Right renal cortex interstitium (tissue), 3 donors: ENCODE data around the gene CFH. TPM values are rescaled to one million over a fixed set of nuclear protein-coding genes. Genes with fewer than 3 reads are reported as not detected.
"Not testable (repeated sequence)": the region's sequence is repeated elsewhere in the genome, so short reads cannot be mapped to it uniquely, and the experiment has no call there.

Source experiments
- DNase-seq, 3 donors: peaks; one replicate each; pipeline ENCODE4 v3.0.0-alpha.2; 2013; ENCODE audit warnings: low read depth in 3 of 3, low spot score in 2 of 3
- polyA plus RNA-seq, 3 donors: library from polyadenylated mRNA; unstranded; fragments of 120-200 nt; gene quantifications; one replicate each; pipeline ENCODE4 v1.2.1, GENCODE V29; 2013; ENCODE audit not compliant: insufficient read length in 3 of 3

The CFH gene
- polyA plus RNA-seq, 3 donors, result 26.2 to 43.7 (median 32.9) TPM

DNA sequence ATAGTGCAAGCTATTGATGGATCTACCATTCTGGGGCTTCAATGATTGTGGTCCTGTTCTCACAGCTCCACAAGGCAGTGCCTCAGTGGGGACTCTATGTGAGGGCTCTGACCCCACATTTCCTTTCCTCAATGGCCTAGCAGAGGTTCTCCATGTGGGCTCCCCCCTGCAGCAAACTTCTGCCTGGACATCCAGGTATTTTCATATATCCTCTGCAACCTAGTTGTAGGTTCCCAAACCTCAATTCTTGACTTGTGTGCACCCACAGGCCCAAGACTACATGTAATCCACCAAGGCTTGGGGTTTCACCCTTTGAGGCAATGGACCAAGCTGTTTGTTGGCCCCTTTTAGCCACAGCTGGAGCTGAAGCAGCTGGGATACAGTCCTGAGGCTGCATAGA lies 86.9 kb downstream of the CFH start:
- DNase-seq, result no peak

DNA sequence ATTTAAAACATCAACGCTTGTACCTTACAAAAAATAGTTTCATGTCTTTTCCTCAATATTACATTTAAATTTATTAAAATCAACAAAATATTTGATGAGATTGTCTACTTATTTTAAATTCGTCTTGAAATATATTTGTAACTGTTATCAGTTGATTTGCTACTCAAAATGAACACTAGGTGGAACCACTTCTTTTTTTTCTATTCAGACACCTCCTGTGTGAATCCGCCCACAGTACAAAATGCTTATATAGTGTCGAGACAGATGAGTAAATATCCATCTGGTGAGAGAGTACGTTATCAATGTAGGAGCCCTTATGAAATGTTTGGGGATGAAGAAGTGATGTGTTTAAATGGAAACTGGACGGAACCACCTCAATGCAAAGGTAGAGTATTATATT lies 91.4 kb downstream of the CFH start:
- DNase-seq, result not testable (repeated sequence)

DNA sequence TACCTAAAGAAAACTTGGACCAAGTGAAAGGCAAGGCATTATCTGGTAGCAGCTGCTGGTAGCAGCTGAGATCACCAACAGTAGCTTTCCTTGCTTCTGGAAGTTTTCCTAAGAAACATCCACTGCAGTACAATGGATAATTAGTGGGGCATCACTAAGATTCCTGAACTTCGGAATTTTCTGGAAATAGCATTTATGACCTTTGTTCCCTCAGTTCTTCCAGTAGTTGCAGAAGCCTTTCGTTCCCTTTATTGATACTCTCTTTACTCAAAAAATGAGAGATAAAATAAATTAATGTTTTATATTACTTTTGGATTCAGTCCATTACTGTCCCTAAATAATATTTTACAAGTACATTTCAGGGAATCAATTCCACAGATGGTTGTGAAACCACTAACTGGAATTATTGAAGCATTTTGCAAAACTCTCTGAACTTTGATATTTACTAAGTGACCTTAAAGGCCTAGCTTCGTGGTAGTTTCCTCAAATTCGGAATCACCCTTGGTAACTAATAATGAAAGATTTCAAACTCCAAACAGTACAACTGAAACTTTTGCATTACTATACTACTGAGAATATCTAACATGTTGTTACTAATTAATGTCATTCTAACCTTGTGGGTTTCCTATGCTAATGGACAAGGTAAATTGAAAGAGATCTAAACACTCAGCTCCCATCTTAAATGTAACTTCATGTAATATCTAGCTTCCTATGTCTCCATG lies 113.3 kb downstream of the CFH start:
- not testable (repeated sequence) for DNase-seq

DNA sequence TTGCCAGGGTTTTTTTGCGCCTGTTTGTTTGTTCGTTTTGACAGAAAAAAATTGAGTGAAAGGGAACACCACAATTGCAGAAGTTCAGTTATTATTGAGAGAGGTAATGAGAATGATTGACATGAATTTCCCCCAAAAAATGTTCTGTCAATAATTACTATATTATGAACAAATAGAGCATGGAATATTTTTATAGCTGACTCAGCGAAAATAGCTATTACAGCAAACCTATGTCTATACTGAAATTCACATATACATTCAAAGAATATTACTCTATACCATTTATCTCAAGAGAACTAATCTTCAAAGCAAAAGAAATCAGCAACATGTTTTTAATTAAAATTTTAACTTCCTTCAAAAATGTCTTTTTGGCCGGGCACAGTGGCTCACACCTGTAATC lies 118.0 kb downstream of the CFH start:
- not testable (repeated sequence) for DNase-seq

DNA sequence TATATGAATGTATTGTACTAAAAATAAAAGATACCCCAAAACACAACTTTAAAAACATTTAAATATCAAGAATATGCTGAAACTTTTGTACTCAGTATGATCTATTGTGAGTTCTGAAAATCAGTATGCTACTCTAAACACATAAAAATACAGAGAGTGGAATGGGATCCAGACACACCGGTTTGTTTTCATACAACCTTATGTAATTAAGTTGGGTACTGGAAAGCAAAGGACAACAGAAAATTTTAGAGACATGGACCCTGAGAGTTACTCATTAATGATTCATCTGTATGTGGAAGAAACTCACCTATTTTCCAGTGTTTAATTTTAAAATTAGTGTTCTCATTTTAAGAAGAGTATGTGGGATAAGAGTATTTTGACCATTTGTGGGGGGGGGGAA lies 121.9 kb downstream of the CFH start:
- no peak for DNase-seq

DNA sequence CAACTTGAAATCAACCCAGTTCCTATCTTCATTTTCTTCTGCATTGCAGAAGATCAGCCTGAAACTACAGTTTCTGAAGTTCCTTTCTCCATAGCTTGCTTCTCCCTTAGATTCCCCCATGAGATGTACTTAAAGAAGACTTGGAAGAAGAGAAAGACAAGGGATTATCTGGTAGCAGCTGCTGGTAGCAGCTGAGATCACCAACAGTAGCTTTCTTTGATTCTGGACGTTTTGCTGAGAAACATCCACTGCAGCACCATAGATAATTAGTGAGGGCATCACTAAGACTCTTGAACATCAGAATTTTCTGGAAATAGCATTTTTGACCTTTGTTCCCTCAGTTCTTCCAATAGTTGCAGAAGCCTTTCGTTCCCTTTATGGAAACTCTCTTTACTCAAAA lies 122.3 kb downstream of the CFH start:
- no peak for DNase-seq

DNA sequence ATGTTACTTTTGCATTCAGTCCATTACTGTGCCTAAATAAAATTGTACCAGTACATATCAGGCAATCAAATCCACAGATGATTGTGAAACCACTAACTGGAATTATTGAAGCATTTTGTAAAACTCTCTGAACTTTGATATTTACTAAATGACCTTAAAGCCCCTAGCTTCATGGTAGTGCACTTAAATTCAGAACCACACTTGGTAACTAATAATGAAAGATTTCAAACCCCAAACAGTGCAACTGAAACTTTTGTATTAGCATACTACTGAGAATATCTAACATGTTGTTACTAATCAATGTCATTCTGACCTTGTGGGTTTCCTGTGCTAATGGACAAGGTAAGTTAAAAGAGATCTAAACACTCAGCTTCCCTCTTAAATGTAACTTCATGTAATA lies 122.8 kb downstream of the CFH start, which contains the start of gene CFHR3:
TSS of gene CFHR3 (plus strand) at position 238 of the 400 bp plus-strand sequence. CDS start at position 285, 47 bp downstream.
- DNase-seq, result no peak

DNA sequence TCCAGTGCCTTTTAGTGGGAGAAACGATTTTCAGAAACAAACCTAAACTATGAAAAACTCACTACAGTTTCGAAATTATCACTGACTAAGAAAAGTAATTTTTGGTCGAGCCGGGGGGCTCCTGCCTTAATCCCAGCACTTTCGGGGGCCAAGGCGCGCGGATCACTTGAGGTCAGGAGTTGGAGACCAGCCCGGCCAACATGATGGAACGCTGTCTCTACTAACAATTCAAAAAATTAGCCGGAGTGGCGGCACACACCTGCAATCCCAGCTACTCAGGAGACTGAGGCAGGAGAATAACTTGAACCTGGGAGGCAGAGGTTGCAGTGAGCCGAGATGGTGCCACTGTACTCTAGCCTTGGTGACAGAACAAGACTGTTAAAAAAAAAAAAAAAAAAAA lies 125.8 kb downstream of the CFH start:
- no peak for DNase-seq

DNA sequence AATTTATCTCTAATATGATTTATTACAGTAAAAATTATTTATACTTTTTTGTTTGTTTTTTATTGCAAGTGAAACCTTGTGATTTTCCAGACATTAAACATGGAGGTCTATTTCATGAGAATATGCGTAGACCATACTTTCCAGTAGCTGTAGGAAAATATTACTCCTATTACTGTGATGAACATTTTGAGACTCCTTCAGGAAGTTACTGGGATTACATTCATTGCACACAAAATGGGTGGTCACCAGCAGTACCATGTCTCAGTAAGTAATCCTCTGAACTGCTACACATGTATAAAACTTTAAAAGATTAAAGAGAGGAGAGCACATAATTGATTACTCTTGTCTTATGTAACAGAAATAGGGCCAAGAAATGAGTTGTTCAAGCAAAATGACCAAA lies 127.2 kb downstream of the CFH start:
- DNase-seq, result no peak

DNA sequence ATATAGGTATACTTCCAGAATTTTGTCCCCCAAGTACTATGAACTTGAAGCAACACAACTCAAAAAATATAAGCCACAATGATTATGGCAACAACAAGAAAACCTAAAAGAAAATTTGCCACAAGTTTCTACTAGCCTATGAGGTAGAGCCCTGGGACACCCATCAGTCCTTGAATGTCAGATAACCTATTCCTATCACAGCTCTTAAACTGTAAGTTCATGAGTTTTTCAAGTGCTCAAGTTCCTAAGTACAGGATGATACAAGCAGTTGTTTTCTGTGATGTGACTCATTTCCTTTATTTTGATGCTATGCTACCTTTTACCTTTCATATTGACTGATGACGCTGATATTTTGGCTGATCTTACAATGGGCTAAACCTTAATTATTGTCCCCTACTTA lies 139.4 kb downstream of the CFH start:
- not testable (repeated sequence) for DNase-seq

DNA sequence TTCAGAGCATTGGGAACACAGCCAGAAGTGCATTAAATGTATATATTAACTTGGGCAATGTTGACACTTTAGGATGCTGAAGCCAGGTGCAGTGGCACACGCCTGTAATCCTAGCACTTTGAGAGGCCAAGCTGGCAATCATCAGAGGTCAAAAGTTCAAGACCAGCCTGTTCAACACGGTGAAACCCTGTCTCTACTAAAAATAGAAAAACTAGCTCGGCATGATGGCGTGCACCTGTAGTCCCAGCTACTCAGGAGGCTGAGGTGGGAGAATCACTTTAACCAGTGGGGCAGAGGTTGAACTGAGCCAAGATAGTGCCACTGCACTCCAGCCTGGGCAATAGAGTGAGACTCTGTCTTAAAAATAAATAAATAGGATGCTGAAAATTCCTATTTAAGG lies 142.3 kb downstream of the CFH start:
- DNase-seq, result not testable (repeated sequence)

Other genes with a start within 250 kb of the CFH start
- gene KCNT2, start 43.6 kb upstream of the CFH start, polyA plus RNA-seq, result 10 to 100 TPM in 2 of 3 donors, 1 to 10 TPM in 1; 8.4 to 10.5 (median 10.0) TPM
- gene CFHR3, start 122.8 kb downstream of the CFH start, polyA plus RNA-seq, result under 1 TPM; 0.17 to 0.28 (median 0.22) TPM
- under 1 TPM; 0.21 to 0.42 (median 0.22) TPM for gene CFHR1, start 167.7 kb downstream of the CFH start, polyA plus RNA-seq
- gene CFHR4, start 236.0 kb downstream of the CFH start, polyA plus RNA-seq, result not detected